Panc1 (cell line): ENCODE results near the gene TMED8.

Experiments
- TF ChIP-seq, protein P1 (sequence below): fragments of 450-650 bp; IDR thresholded peaks from 2 replicates; pipeline ENCODE4 v1.5.1; 2017; ENCODE audit warnings: mild to moderate bottlenecking
- TF ChIP-seq, protein P2 (sequence below), 2 experiments: IDR thresholded peaks; 2 replicates each; pipeline ENCODE4 v1.6.1; 2011 to 2012; ENCODE audit warnings: low read depth in 2 of 2, control low read depth in 1 of 2, low read length in 1 of 2, mild to moderate bottlenecking in 1 of 2, moderate library complexity in 1 of 2; ENCODE audit not compliant: insufficient read depth in 1 of 2

DNA sequence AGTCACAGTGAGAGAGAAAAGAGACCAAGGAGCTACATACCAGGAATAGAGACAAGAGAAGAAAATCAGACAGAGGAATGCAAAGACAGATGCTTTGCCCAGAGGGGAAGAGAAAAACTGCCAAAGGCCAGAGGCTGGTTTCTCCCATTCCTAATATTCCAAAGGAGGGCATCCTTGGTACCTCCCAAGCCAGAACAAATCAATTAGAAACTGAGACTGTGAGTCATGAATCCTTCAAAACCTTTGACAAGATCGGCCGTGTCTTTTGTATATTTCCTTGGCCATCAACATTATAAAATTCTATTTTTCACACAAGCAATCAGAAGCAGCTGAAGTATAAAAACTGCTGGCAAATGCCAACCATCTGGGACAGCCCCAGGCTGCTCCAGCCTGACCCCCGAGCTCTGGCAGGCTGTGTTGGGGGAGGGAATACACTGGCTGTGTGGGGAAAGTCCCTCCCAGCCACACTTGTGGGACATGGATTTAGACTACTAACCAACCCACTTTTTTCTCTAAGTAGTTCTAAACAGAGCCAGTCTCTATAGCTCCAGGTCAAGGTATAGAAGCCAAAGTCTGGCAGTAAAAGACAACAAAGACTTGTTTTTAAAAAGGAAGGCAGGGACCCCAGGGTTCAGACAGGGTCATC lies 69.9 kb downstream of the TMED8 start:
- TF ChIP-seq, protein P1, sequence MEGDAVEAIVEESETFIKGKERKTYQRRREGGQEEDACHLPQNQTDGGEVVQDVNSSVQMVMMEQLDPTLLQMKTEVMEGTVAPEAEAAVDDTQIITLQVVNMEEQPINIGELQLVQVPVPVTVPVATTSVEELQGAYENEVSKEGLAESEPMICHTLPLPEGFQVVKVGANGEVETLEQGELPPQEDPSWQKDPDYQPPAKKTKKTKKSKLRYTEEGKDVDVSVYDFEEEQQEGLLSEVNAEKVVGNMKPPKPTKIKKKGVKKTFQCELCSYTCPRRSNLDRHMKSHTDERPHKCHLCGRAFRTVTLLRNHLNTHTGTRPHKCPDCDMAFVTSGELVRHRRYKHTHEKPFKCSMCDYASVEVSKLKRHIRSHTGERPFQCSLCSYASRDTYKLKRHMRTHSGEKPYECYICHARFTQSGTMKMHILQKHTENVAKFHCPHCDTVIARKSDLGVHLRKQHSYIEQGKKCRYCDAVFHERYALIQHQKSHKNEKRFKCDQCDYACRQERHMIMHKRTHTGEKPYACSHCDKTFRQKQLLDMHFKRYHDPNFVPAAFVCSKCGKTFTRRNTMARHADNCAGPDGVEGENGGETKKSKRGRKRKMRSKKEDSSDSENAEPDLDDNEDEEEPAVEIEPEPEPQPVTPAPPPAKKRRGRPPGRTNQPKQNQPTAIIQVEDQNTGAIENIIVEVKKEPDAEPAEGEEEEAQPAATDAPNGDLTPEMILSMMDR: no peak
- TF ChIP-seq, protein P2, sequence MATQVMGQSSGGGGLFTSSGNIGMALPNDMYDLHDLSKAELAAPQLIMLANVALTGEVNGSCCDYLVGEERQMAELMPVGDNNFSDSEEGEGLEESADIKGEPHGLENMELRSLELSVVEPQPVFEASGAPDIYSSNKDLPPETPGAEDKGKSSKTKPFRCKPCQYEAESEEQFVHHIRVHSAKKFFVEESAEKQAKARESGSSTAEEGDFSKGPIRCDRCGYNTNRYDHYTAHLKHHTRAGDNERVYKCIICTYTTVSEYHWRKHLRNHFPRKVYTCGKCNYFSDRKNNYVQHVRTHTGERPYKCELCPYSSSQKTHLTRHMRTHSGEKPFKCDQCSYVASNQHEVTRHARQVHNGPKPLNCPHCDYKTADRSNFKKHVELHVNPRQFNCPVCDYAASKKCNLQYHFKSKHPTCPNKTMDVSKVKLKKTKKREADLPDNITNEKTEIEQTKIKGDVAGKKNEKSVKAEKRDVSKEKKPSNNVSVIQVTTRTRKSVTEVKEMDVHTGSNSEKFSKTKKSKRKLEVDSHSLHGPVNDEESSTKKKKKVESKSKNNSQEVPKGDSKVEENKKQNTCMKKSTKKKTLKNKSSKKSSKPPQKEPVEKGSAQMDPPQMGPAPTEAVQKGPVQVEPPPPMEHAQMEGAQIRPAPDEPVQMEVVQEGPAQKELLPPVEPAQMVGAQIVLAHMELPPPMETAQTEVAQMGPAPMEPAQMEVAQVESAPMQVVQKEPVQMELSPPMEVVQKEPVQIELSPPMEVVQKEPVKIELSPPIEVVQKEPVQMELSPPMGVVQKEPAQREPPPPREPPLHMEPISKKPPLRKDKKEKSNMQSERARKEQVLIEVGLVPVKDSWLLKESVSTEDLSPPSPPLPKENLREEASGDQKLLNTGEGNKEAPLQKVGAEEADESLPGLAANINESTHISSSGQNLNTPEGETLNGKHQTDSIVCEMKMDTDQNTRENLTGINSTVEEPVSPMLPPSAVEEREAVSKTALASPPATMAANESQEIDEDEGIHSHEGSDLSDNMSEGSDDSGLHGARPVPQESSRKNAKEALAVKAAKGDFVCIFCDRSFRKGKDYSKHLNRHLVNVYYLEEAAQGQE (IDR thresholded peaks at IDR 0.05; ENCODE audit: insufficient read depth in 1 of 2, low read depth in 2 of 2, low read length in 1 of 2): no peak
